SK-N-DZ (cell line): ENCODE data around the gene CYFIP2.

Experiments
- DNase-seq: peaks from one replicate; pipeline ENCODE4 v3.0.0-alpha.2; 2015; ENCODE audit warnings: low spot score

The CYFIP2 gene

GRCh38 chr5:157258450-157258849, 7.5 kb upstream of the CYFIP2 start:
- no peak for DNase-seq

- DNase-seq, result no peak
Measured at GRCh38 chr5:157259699-157260098, 6.2 kb upstream of the CYFIP2 start.

- no peak for DNase-seq
Measured at GRCh38 chr5:157263496-157264090, 2.3 kb upstream of the CYFIP2 start.

- DNase-seq, result peak; percentile 16
Measured at GRCh38 chr5:157266286-157267007, 524 bp downstream of the CYFIP2 start.

- DNase-seq, result no peak
Measured at GRCh38 chr5:157267025-157267424, 1.1 kb downstream of the CYFIP2 start.

- no peak for DNase-seq
Measured at GRCh38 chr5:157267761-157268480, 2.0 kb downstream of the CYFIP2 start.

GRCh38 chr5:157269165-157269671, 3.3 kb downstream of the CYFIP2 start:
- DNase-seq, result no peak

- DNase-seq, result no peak
Measured at GRCh38 chr5:157269761-157270272, 3.9 kb downstream of the CYFIP2 start.

- no peak for DNase-seq
Measured at GRCh38 chr5:157270771-157271170, 4.8 kb downstream of the CYFIP2 start.

- DNase-seq, result no peak
Measured at GRCh38 chr5:157271740-157272271, 5.9 kb downstream of the CYFIP2 start.

GRCh38 chr5:157273131-157273556, 7.2 kb downstream of the CYFIP2 start:
- DNase-seq, result no peak

GRCh38 chr5:157275403-157275802, 9.5 kb downstream of the CYFIP2 start:
- DNase-seq, result no peak

GRCh38 chr5:157278319-157279037, 12.6 kb downstream of the CYFIP2 start:
- DNase-seq, result no peak

GRCh38 chr5:157279605-157280239, 13.8 kb downstream of the CYFIP2 start:
- DNase-seq, result no peak

- DNase-seq, result no peak
Measured at GRCh38 chr5:157280927-157281326, 15.0 kb downstream of the CYFIP2 start.

GRCh38 chr5:157282150-157282549, 16.2 kb downstream of the CYFIP2 start:
- DNase-seq, result no peak

GRCh38 chr5:157283434-157283833, 17.5 kb downstream of the CYFIP2 start:
- no peak for DNase-seq

- no peak for DNase-seq
Measured at GRCh38 chr5:157284458-157285212, 18.7 kb downstream of the CYFIP2 start.

- DNase-seq, result no peak
Measured at GRCh38 chr5:157285310-157286035, 19.6 kb downstream of the CYFIP2 start.
